Neural crest cell (in vitro differentiated cells): ENCODE data around the gene DNAJC25. TPM values are rescaled to one million over a fixed set of nuclear protein-coding genes. Genes with fewer than 3 reads are reported as not detected.

Experiments
- DNase-seq: peaks from one replicate; pipeline ENCODE4 v3.0.0; 2021; ENCODE audit warnings: low read depth, mixed read lengths, low spot score
- H3K27ac Mint-ChIP-seq: one replicate; pipeline ENCODE4 v1.8.0; 2021; ENCODE audit warnings: mild to moderate bottlenecking, mixed read lengths; ENCODE audit not compliant: unreplicated experiment
- H3K27me3 Mint-ChIP-seq: 2 replicates; pipeline ENCODE4 v1.8.0; 2021; ENCODE audit warnings: low read depth, mild to moderate bottlenecking, mixed read lengths
- H3K36me3 Mint-ChIP-seq: 2 replicates; pipeline ENCODE4 v1.8.0; 2021; ENCODE audit warnings: low read depth, mild to moderate bottlenecking, mixed read lengths
- H3K4me1 Mint-ChIP-seq: 2 replicates; pipeline ENCODE4 v1.8.0; 2021; ENCODE audit warnings: mixed read lengths
- H3K4me3 Mint-ChIP-seq: one replicate; pipeline ENCODE4 v1.8.0; 2021; ENCODE audit warnings: mild to moderate bottlenecking, mixed read lengths
- H3K9me3 Mint-ChIP-seq: 2 replicates; pipeline ENCODE4 v1.8.0; 2021; ENCODE audit warnings: mixed read lengths
- CTCF ChIP-seq: fragments of 200-600 bp; sonication (generic); conservative IDR thresholded peaks from 2 replicates; pipeline ENCODE4 v1.5.0; 2021; ENCODE audit warnings: antibody characterized with exemption, mild to moderate bottlenecking
- long read RNA-seq: library from polyadenylated mRNA; unstranded; transcript quantifications from one replicate; pipeline ENCODE4 v2.0.0, GENCODE V29; 2020
- total RNA-seq: library from RNA; stranded (reverse); gene quantifications from 2 replicates; pipeline ENCODE4 v1.2.1, GENCODE V29; 2021

Gene DNAJC25
- 6.0 and 6.3 TPM in 2 replicates for total RNA-seq
- long read RNA-seq: 0 reads

GRCh38 chr9:111631214-111631971 is at the start of gene DNAJC25:
TSS of gene DNAJC25 (plus strand) at chr9:111631334. CDS start at chr9:111631408, 74 bp downstream.
- peaks cover 7% of the 10 kb centered on the region for H3K36me3 Mint-ChIP-seq
- TF ChIP-seq CTCF: no peak
- no peaks in the 10 kb centered on the region for H3K9me3 Mint-ChIP-seq
- peak within 1 kb of the TSS; percentile 99 for H3K4me3 Mint-ChIP-seq
- H3K27ac Mint-ChIP-seq: peak within 1 kb of the TSS; percentile 97
- peaks cover 39% of the 10 kb centered on the region for H3K4me1 Mint-ChIP-seq
- H3K27me3 Mint-ChIP-seq: peaks cover 2% of the 10 kb centered on the region
- DNase-seq: peak; percentile 90

- no peaks in the 10 kb centered on the region for H3K4me1 Mint-ChIP-seq
- H3K9me3 Mint-ChIP-seq: no peaks in the 10 kb centered on the region
- H3K27me3 Mint-ChIP-seq: no peaks in the 10 kb centered on the region
- H3K36me3 Mint-ChIP-seq: peaks cover 10% of the 10 kb centered on the region
- DNase-seq: no peak
- no peak for TF ChIP-seq CTCF
- H3K27ac Mint-ChIP-seq: no peak overlapping the region
- no peak overlapping the region for H3K4me3 Mint-ChIP-seq
Measured at GRCh38 chr9:111582888-111583287, 48.2 kb upstream of the DNAJC25 start.

GRCh38 chr9:111586378-111586777 is 44.8 kb upstream of the DNAJC25 start:
- Mint-ChIP-seq H3K27ac (no peak overlapping the region), H3K36me3 (peaks cover 5% of the 10 kb centered on the region), H3K4me3 (no peak overlapping the region), H3K4me1 (no peaks in the 10 kb centered on the region), H3K27me3 (no peaks in the 10 kb centered on the region), H3K9me3 (no peaks in the 10 kb centered on the region)
- no peak for DNase-seq
- TF ChIP-seq CTCF: no peak

- no peaks in the 10 kb centered on the region for H3K27me3 Mint-ChIP-seq
- H3K27ac Mint-ChIP-seq: no peak overlapping the region
- H3K36me3 Mint-ChIP-seq: peaks cover 5% of the 10 kb centered on the region
- peaks cover 1% of the 10 kb centered on the region for H3K4me1 Mint-ChIP-seq
- no peak overlapping the region for H3K4me3 Mint-ChIP-seq
- no peaks in the 10 kb centered on the region for H3K9me3 Mint-ChIP-seq
- no peak for DNase-seq
- TF ChIP-seq CTCF: no peak
Measured at GRCh38 chr9:111588846-111589245, 42.3 kb upstream of the DNAJC25 start.

GRCh38 chr9:111597852-111598732 is 33.0 kb upstream of the DNAJC25 start:
- Mint-ChIP-seq H3K27me3 (peaks cover 5% of the 10 kb centered on the region), H3K4me1 (peaks cover 27% of the 10 kb centered on the region), H3K36me3 (peaks cover 3% of the 10 kb centered on the region), H3K27ac (no peak overlapping the region), H3K4me3 (peak overlapping the region; percentile 93), H3K9me3 (no peaks in the 10 kb centered on the region)
- peak; percentile 83 for TF ChIP-seq CTCF
- peak; percentile 35 for DNase-seq
